Lower lobe of right lung (tissue), 2 donors: ENCODE data around the gene DCAF8. TPM values are rescaled to one million over a fixed set of nuclear protein-coding genes. Genes with fewer than 3 reads are reported as not detected.
A peak's percentile ranks its signal among the peaks of the same experiment; 100 is the strongest.

Experiments used
- ATAC-seq, 2 donors: fragments of 200-7000 bp; cut with Tn5 transposase; one replicate each; pipeline ENCODE4 v1.9.1; 2020 to 2022; ENCODE audit warnings: mild to moderate bottlenecking in 2 of 2, moderate library complexity in 2 of 2
- DNase-seq: peaks from one replicate; pipeline ENCODE4 v3.0.0-alpha.2; 2020
- H3K27ac ChIP-seq: fragments of 200-600 bp; one replicate; pipeline ENCODE4 v1.8.0; 2022
- H3K27me3 ChIP-seq: fragments of 200-600 bp; one replicate; pipeline ENCODE4 v1.8.0; 2022; ENCODE audit warnings: low read depth
- H3K36me3 ChIP-seq: fragments of 200-600 bp; one replicate; pipeline ENCODE4 v1.8.0; 2022; ENCODE audit warnings: mild to moderate bottlenecking
- H3K4me1 ChIP-seq: fragments of 200-600 bp; one replicate; pipeline ENCODE4 v1.8.0; 2022
- H3K4me3 ChIP-seq: fragments of 200-600 bp; one replicate; pipeline ENCODE4 v1.8.0; 2022; ENCODE audit warnings: mild to moderate bottlenecking
- H3K9me3 ChIP-seq: fragments of 200-600 bp; one replicate; pipeline ENCODE4 v1.8.0; 2022
- intact Hi-C: fragments of 100-400 bp; cut with DNase I; formaldehyde crosslinking; loops from one replicate; pipeline ENCODE4 v1.11.0; 2022
- total RNA-seq: library from RNA; stranded (reverse); fragmentation: NEBNext Ultra II Directional; extraction: Animal tissue kit (Norgen Biotek cat#: 25700); gene quantifications from one replicate; pipeline ENCODE4 v1.2.1, GENCODE V29; 2021
- TF ChIP-seq, protein P1 (sequence below): fragments of 200-600 bp; IDR thresholded peaks from one replicate; pipeline ENCODE4 v1.8.0; 2022; ENCODE audit warnings: antibody characterized with exemption, mild to moderate bottlenecking
- donor health status: DM: no; HTN: yes; CAD: no; lungs with severe emphysema.

DCAF8 gene
- total RNA-seq, 1 donor from 2014 or later, result 114 TPM

DNA sequence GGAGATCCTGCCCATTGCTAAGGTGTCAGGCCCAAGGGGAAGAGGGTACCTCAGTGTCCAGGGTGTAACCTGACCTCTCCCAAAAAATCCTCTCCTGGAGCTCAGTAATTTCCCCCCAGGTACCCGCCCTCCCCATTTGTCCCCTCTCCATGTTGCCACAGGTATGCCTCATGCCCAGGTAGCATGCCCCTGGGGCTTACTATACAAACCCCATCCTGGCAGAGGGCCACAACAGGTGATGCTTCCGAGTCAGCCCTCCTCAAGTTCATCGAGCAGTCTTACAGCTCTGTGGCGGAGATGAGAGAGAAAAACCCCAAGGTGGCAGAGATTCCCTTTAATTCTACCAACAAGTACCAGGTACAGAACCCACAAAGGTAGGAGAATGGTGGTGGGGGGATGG is 95.3 kb downstream of the DCAF8 start:
- peaks cover 10% of the 10 kb centered on the region for H3K4me1 ChIP-seq
- TF ChIP-seq, protein P1, sequence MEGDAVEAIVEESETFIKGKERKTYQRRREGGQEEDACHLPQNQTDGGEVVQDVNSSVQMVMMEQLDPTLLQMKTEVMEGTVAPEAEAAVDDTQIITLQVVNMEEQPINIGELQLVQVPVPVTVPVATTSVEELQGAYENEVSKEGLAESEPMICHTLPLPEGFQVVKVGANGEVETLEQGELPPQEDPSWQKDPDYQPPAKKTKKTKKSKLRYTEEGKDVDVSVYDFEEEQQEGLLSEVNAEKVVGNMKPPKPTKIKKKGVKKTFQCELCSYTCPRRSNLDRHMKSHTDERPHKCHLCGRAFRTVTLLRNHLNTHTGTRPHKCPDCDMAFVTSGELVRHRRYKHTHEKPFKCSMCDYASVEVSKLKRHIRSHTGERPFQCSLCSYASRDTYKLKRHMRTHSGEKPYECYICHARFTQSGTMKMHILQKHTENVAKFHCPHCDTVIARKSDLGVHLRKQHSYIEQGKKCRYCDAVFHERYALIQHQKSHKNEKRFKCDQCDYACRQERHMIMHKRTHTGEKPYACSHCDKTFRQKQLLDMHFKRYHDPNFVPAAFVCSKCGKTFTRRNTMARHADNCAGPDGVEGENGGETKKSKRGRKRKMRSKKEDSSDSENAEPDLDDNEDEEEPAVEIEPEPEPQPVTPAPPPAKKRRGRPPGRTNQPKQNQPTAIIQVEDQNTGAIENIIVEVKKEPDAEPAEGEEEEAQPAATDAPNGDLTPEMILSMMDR, result no peak
- H3K27me3 ChIP-seq, result no peaks in the 10 kb centered on the region
- H3K9me3 ChIP-seq, result no peaks in the 10 kb centered on the region
- ATAC-seq (no peak), DNase-seq (no peak)
- H3K27ac ChIP-seq, result no peak overlapping the region
- H3K4me3 ChIP-seq, result no peak overlapping the region
- no peaks in the 10 kb centered on the region for H3K36me3 ChIP-seq
- intact Hi-C loops, result no loop called here

DNA sequence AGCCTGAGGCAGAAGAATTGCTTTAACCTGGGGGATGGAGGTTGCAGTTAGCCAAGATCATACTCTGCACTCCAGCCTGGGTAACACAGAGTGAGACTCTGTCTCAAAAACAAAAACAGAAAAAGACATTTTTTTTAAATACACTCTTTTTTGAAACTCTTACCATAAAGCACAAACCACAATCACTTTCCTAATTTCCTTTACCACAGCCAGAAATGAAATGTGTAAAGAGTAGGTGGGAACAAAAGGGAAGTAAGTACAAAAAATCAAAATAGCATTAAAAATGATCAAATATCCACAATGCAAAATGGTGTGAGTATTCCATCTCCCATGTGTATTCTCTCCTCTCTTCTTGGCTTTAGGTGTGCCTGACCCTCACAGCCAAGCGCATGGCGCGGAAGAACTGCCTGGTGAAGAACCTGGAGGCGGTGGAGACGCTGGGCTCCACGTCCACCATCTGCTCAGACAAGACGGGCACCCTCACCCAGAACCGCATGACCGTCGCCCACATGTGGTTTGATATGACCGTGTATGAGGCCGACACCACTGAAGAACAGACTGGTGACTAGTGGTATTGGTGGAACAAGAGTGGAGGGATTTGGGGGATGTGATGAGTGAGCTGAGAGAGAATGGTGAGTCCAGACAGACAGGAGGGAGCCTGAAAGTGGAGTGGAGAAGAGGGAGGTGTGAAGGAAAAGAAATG is 96.0 kb downstream of the DCAF8 start:
- H3K27me3 ChIP-seq, result no peaks in the 10 kb centered on the region
- H3K4me3 ChIP-seq, result no peak overlapping the region
- H3K36me3 ChIP-seq, result no peaks in the 10 kb centered on the region
- peaks cover 10% of the 10 kb centered on the region for H3K4me1 ChIP-seq
- H3K27ac ChIP-seq, result no peak overlapping the region
- no peaks in the 10 kb centered on the region for H3K9me3 ChIP-seq
- intact Hi-C loops, result no loop called here
- TF ChIP-seq, protein P1, result no peak
- ATAC-seq (peak; percentile 22 to 59), DNase-seq (peak; percentile 63)

Other genes starting within 250 kb of the DCAF8 start
- 6.9 TPM for gene PIGM, start 230.6 kb downstream of the DCAF8 start, total RNA-seq
- 0.15 TPM for gene KCNJ10, start 192.4 kb downstream of the DCAF8 start, total RNA-seq
- gene KCNJ9, start 181.0 kb downstream of the DCAF8 start, total RNA-seq, result not detected
- 35.9 TPM for gene IGSF8, start 163.9 kb downstream of the DCAF8 start, total RNA-seq
- gene ATP1A2, start 146.8 kb downstream of the DCAF8 start, total RNA-seq, result 4.5 TPM
- gene ATP1A4, start 110.9 kb downstream of the DCAF8 start, total RNA-seq, result 1.1 TPM
- gene CASQ1, start 72.0 kb downstream of the DCAF8 start, total RNA-seq, result 0.27 TPM
- gene PEA15, start 57.2 kb downstream of the DCAF8 start, total RNA-seq, result 132 TPM
- gene PEX19, start 22.6 kb upstream of the DCAF8 start, total RNA-seq, result 63.1 TPM
- gene COPA, start 80.7 kb upstream of the DCAF8 start, total RNA-seq, result 136 TPM
- gene NCSTN, start 80.8 kb upstream of the DCAF8 start, total RNA-seq, result 108 TPM
- 0.15 TPM for gene NHLH1, start 104.5 kb upstream of the DCAF8 start, total RNA-seq
- 7.5 TPM for gene VANGL2, start 138.0 kb upstream of the DCAF8 start, total RNA-seq